ENCODE data around the gene PDGFA. TPM values are rescaled to one million over a fixed set of nuclear protein-coding genes. Genes with fewer than 3 reads are reported as not detected.

PDGFA gene
- total RNA-seq, 1 experiment from 2014 or later = 18.4 TPM

DNA sequence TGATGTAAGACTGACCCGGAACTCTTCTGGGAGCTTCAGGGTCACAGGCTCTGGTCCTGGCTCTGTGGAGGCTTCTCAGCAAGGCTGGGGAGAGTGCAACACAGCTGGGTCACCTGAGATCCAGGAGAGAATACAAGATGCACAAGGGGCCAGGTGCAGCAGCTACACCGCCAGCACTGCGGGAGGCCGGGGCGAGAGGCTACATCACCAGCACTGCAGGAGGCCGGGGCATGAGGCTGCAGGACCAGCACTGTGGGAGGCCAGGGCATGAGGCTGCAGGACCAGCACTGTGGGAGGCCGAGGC lies 44.3 kb downstream of the PDGFA start:
- H3K27ac ChIP-seq (ENCODE audit: low read length) = no peak overlapping the region
- H3F3A ChIP-seq (ENCODE audit: low read length, unreplicated experiment) = no peaks in the 10 kb centered on the region
- no TSS peak for BruUV-seq (replicated peaks)
- H3K36me3 ChIP-seq (ENCODE audit: low read depth, low read length) = no peaks in the 10 kb centered on the region
- no peaks in the 10 kb centered on the region for H3K27me3 ChIP-seq (ENCODE audit: low read length)
- H3K9me2 ChIP-seq (replicated peaks; ENCODE audit: low read length) = no peaks in the 10 kb centered on the region
- H3K9ac ChIP-seq (ENCODE audit: low read length) = no peak overlapping the region
- ChIA-PET CTCF (no interaction called here), POLR2A (ENCODE audit: unreplicated experiment) (no interaction called here)
- peaks cover 7% of the 10 kb centered on the region; the same call in 1 of the 2 replicates for H3K4me1 ChIP-seq (ENCODE audit: insufficient read depth, low read length)
- no peak for DNase-seq
- H4K20me1 ChIP-seq (ENCODE audit: low read length) = no peaks in the 10 kb centered on the region
- TF ChIP-seq EZH2 (IDR thresholded peaks at IDR 0.05; ENCODE audit: low read length, unreplicated experiment) (no peak), EZH2phosphoT487 (IDR thresholded peaks at IDR 0.05; ENCODE audit: borderline replicate concordance, low read length) (no peak)
- TF ChIP-seq, protein P1, sequence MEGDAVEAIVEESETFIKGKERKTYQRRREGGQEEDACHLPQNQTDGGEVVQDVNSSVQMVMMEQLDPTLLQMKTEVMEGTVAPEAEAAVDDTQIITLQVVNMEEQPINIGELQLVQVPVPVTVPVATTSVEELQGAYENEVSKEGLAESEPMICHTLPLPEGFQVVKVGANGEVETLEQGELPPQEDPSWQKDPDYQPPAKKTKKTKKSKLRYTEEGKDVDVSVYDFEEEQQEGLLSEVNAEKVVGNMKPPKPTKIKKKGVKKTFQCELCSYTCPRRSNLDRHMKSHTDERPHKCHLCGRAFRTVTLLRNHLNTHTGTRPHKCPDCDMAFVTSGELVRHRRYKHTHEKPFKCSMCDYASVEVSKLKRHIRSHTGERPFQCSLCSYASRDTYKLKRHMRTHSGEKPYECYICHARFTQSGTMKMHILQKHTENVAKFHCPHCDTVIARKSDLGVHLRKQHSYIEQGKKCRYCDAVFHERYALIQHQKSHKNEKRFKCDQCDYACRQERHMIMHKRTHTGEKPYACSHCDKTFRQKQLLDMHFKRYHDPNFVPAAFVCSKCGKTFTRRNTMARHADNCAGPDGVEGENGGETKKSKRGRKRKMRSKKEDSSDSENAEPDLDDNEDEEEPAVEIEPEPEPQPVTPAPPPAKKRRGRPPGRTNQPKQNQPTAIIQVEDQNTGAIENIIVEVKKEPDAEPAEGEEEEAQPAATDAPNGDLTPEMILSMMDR (conservative IDR thresholded peaks at IDR 0.05; ENCODE audit: low read depth, low read length) = no peak
- H2AFZ ChIP-seq (ENCODE audit: low read length) = no peak overlapping the region
- intact Hi-C loops (cut with micrococcal nuclease) = no loop called here
- no peak overlapping the region for H3K4me2 ChIP-seq (ENCODE audit: low read length)
- H3K9me3 ChIP-seq (ENCODE audit: low read length) = no peaks in the 10 kb centered on the region
- no peak overlapping the region for H3K4me3 ChIP-seq (ENCODE audit: low read length)
- H3K79me2 ChIP-seq (ENCODE audit: low read length) = no peaks in the 10 kb centered on the region
- no peak for ATAC-seq

DNA sequence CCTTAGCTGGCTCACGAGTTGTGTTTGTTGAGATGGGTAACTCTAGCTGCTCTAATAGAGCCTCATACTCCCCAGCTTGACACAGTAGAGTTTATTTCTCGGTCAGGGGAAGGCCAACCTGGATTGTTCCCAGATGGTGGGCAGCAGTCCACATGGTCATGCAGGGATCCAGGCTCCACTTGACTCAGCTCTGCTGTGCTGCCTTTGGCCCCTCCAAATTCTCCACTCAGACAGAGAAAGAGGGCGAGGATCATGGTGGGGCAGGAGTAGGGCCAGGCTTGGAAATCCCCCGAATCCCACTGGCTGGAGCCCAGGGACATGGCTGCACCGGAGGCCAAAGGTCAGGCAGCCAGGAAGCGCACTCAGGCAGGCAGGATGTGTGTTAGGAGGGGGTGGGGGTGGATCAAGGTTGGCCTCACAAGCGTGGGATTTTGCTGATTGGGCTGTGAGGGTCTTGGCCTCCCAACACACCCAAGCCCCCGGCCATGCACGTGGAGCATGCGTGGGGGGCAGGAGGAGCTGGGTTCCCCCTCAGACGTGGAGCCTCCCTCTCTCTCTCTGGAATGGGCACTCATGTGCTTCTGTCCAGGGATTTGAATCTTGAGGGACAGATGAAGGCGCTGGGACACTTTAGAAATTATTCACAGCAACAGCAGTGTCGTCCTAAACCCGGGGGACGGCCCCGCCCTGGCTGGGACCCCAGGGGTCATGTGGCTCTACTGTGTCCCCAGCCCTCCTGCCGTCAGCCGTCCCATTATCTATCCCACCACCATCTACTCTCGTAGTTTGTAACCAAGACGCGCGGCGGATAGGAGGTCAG lies 44.8 kb downstream of the PDGFA start:
- ATAC-seq (no peak), DNase-seq (no peak)
- Histone ChIP-seq H3K9me3 (ENCODE audit: low read length) (no peaks in the 10 kb centered on the region), H3K27me3 (ENCODE audit: low read length) (no peaks in the 10 kb centered on the region), H3K27ac (ENCODE audit: low read length) (no peak overlapping the region), H3K79me2 (ENCODE audit: low read length) (no peaks in the 10 kb centered on the region), H3K4me1 (ENCODE audit: insufficient read depth, low read length) (peaks cover 7% of the 10 kb centered on the region; the same call in 1 of the 2 replicates), H3K4me3 (ENCODE audit: low read length) (no peak overlapping the region), H2AFZ (ENCODE audit: low read length) (no peak overlapping the region), H4K20me1 (ENCODE audit: low read length) (no peaks in the 10 kb centered on the region), H3K9ac (ENCODE audit: low read length) (no peak overlapping the region), H3F3A (ENCODE audit: low read length, unreplicated experiment) (no peaks in the 10 kb centered on the region), H3K9me2 (replicated peaks; ENCODE audit: low read length) (no peaks in the 10 kb centered on the region), H3K4me2 (ENCODE audit: low read length) (no peak overlapping the region), H3K36me3 (ENCODE audit: low read depth, low read length) (no peaks in the 10 kb centered on the region)
- ChIA-PET POLR2A (ENCODE audit: unreplicated experiment) (no interaction called here), CTCF (no interaction called here)
- intact Hi-C loops (cut with micrococcal nuclease) = no loop called here
- BruUV-seq (replicated peaks) = no TSS peak
- TF ChIP-seq, protein P1 (conservative IDR thresholded peaks at IDR 0.05; ENCODE audit: low read depth, low read length) = no peak
- no peak for TF ChIP-seq EZH2phosphoT487 (IDR thresholded peaks at IDR 0.05; ENCODE audit: borderline replicate concordance, low read length)
- no peak for TF ChIP-seq EZH2 (IDR thresholded peaks at IDR 0.05; ENCODE audit: low read length, unreplicated experiment)

DNA sequence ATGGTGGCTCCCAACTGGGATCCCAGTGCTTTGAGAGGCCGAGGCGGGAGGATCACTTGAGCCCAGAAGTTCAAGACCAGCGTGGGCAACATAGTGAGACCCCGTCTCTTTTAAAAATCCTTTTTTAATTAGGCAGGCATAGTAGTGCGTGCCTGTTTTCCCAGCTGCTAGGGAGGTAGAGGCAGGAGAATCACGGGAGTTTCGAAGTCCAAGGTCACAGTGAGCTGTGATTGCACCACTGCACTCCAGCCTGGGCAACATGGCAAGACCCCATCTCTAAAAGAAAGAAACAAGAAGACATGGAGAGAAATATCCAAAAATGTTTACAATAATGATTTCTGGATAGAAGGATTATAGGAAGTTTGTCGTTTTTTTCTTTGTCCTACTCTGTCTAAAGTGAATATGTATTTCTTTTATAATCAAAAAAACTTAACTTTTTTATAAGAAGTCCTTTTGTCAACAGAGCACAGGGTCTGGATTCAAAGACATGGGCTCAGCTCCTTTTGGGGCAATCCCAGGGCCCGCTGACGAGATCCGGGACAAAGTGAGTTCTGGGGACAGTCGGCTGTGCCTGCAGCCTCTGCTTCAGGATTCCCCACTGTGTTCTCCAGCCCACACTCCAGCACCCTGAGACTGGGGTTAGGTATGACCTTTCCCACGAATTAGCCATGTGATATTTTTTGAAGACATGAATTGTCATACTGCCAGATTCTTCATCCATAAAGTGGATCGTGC lies 45.6 kb downstream of the PDGFA start:
- no peak overlapping the region for H3K4me3 ChIP-seq (ENCODE audit: low read length)
- BruUV-seq (replicated peaks) = no TSS peak
- H3K27ac ChIP-seq (ENCODE audit: low read length) = no peak overlapping the region
- TF ChIP-seq EZH2phosphoT487 (IDR thresholded peaks at IDR 0.05; ENCODE audit: borderline replicate concordance, low read length) (no peak), EZH2 (IDR thresholded peaks at IDR 0.05; ENCODE audit: low read length, unreplicated experiment) (no peak)
- TF ChIP-seq, protein P1 (conservative IDR thresholded peaks at IDR 0.05; ENCODE audit: low read depth, low read length) = no peak
- H4K20me1 ChIP-seq (ENCODE audit: low read length) = no peaks in the 10 kb centered on the region
- peaks cover 7% of the 10 kb centered on the region; the same call in 1 of the 2 replicates for H3K4me1 ChIP-seq (ENCODE audit: insufficient read depth, low read length)
- no peaks in the 10 kb centered on the region for H3K36me3 ChIP-seq (ENCODE audit: low read depth, low read length)
- ATAC-seq (no peak), DNase-seq (no peak)
- no peaks in the 10 kb centered on the region for H3K79me2 ChIP-seq (ENCODE audit: low read length)
- no peak overlapping the region for H3K4me2 ChIP-seq (ENCODE audit: low read length)
- ChIA-PET POLR2A (ENCODE audit: unreplicated experiment) (no interaction called here), CTCF (no interaction called here)
- no peaks in the 10 kb centered on the region for H3K9me2 ChIP-seq (replicated peaks; ENCODE audit: low read length)
- H3K9me3 ChIP-seq (ENCODE audit: low read length) = no peaks in the 10 kb centered on the region
- no peak overlapping the region for H3K9ac ChIP-seq (ENCODE audit: low read length)
- no peaks in the 10 kb centered on the region for H3K27me3 ChIP-seq (ENCODE audit: low read length)
- H2AFZ ChIP-seq (ENCODE audit: low read length) = no peak overlapping the region
- intact Hi-C loops (cut with micrococcal nuclease) = no loop called here
- H3F3A ChIP-seq (ENCODE audit: low read length, unreplicated experiment) = no peaks in the 10 kb centered on the region

Measured in PC-3 (cell line).